ENCODE results near the gene RNF220.

DNA sequence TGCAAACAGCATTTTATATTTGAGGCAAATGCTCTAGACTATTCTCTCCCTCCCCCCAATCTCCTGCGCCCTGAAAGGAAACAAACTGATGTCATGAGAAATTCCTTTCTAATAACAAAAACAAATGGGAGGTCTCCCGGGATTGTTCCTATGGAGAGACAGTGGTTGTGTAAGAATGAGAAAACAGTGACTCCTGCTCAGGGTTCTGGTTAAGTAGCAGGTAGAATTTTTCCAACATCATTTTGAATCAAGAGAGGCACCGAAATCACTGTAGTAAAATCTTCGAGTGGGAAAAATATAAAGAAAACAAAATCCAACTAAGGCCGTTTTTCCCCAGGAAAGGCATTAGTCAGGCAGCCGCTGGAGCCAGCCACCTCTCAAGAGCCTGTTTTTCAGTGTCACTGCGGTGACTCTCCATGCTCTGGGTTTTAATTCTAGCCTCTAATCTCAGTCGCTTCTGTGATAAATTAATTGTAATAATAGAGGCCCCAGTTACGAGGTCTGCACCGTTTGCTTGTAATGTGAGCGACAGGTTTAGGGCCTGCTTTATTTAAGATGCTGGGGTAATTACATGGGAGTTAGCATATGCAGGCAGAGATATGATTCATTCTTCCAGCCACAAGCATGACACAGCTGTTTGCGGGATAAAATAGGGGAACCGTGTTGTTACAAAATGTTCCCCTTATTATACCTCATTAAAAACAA, 80.3 kb downstream of the RNF220 start:
- TF ChIP-seq EZH2 (IDR thresholded peaks at IDR 0.05; ENCODE audit: insufficient read depth, poor library complexity, severe bottlenecking) (no peak), EZH2phosphoT487 (IDR thresholded peaks at IDR 0.05; ENCODE audit: insufficient read depth, low read depth) (0 out of 2 replicates have a peak, but pooled peaks have one; percentile 29)
